Hepatocyte (in vitro differentiated cells): ENCODE data around the gene JAML.

Experiments
- EZH2phosphoT487 ChIP-seq: fragments of 200-600 bp; sonication (generic); IDR thresholded peaks from one replicate; pipeline ENCODE4 v1.6.1; 2018; ENCODE audit warnings: antibody characterized with exemption, mild to moderate bottlenecking, low read depth, moderate library complexity; ENCODE audit not compliant: unreplicated experiment, severe bottlenecking
- TF ChIP-seq, protein P1 (sequence below): fragments of 200-600 bp; sonication (generic); IDR thresholded peaks from 2 replicates; pipeline ENCODE4 v1.5.1; 2016; ENCODE audit warnings: antibody characterized with exemption, mild to moderate bottlenecking; ENCODE audit not compliant: poor library complexity

DNA sequence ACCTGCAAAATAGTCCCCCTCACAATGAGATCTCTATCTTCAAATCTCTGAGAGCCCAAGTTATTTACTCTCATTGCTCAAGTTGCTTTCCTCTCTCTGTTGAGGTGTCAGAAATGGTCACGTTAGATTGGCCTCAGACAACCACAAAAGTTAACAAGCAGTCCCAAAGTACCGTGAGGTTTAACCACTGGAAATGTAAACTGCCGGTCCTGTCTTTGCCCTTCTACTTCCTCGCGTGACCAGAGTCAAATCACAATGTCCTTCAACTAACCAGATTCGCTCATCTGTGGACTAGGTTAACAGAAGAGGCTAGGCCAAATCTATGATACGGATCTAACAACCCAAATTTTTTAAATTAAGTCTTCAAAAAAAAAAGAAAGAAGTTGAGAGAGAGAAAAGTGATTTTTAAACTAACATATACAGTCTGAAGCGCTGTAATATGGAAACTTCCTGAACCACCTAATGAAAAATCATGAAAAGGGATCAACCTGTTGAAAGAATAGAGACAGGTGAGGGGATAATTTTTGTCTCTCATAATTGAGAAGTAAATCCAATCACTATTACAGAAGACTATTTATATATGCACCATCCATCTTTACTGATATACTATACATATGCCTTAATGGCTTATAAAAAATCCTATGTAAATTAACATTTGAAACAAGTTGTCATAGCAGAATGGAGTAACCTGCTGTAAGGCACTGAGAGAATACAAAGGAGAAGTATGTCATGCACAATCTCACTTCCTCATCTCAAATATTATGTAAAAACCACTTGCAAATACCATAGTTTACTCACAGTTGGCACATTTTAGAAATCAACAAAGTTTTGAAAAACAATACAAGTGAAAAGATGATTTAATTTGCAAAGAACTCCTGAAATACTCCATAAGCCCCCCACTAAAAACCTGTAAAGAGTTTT, 3.3 kb upstream of the JAML start:
- TF ChIP-seq, protein P1, sequence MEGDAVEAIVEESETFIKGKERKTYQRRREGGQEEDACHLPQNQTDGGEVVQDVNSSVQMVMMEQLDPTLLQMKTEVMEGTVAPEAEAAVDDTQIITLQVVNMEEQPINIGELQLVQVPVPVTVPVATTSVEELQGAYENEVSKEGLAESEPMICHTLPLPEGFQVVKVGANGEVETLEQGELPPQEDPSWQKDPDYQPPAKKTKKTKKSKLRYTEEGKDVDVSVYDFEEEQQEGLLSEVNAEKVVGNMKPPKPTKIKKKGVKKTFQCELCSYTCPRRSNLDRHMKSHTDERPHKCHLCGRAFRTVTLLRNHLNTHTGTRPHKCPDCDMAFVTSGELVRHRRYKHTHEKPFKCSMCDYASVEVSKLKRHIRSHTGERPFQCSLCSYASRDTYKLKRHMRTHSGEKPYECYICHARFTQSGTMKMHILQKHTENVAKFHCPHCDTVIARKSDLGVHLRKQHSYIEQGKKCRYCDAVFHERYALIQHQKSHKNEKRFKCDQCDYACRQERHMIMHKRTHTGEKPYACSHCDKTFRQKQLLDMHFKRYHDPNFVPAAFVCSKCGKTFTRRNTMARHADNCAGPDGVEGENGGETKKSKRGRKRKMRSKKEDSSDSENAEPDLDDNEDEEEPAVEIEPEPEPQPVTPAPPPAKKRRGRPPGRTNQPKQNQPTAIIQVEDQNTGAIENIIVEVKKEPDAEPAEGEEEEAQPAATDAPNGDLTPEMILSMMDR = no peak
- TF ChIP-seq EZH2phosphoT487 = no peak
